SK-MEL-5 (cell line): ENCODE results near the gene POLR3E. TPM values are rescaled to one million over a fixed set of nuclear protein-coding genes. Genes with fewer than 3 reads are reported as not detected.

ENCODE experiments used
- DNase-seq: peaks from one replicate; pipeline ENCODE4 v3.0.0-alpha.2; 2016; ENCODE audit warnings: low read depth, low spot score
- in situ Hi-C: cut with HindIII; loops from 2 replicates; pipeline ENCODE4 v1.10.0; 2016; ENCODE audit warnings: low sequenced_read_pairs, high pct_unique_total_duplicates, low pct_unique_long_range_greater_than_20kb
- total RNA-seq: library from RNA; depleted of rRNA; stranded (reverse); fragments of >200 nt; shearing (Covaris generic); gene quantifications from 2 replicates; pipeline ENCODE4 v1.2.3, GENCODE V29; 2014

Gene POLR3E
- total RNA-seq, 1 experiment from 2014 or later = 39.3 TPM

GRCh38 chr16:22311520-22311919, 14.3 kb downstream of the POLR3E start:
- DNase-seq = no peak
- in situ Hi-C loops = no loop called here

- DNase-seq = no peak
- in situ Hi-C loops = no loop called here
These were observed 15.9 kb downstream of the POLR3E start for GRCh38 chr16:22312897-22313781.

GRCh38 chr16:22313876-22314470, 16.8 kb downstream of the POLR3E start:
- no peak for DNase-seq
- in situ Hi-C loops = no loop called here

GRCh38 chr16:22314661-22315626, 17.7 kb downstream of the POLR3E start:
- no peak for DNase-seq
- in situ Hi-C loops = no loop called here

GRCh38 chr16:22315979-22316378, 18.8 kb downstream of the POLR3E start:
- DNase-seq = no peak
- in situ Hi-C loops = no loop called here

- no peak for DNase-seq
- in situ Hi-C loops = no loop called here
These were observed 19.2 kb downstream of the POLR3E start for GRCh38 chr16:22316411-22316811.

- in situ Hi-C loops = no loop called here
- DNase-seq = no peak
These were observed 19.9 kb downstream of the POLR3E start for GRCh38 chr16:22317001-22317530.

- in situ Hi-C loops = no loop called here
- DNase-seq = no peak
These were observed 20.4 kb downstream of the POLR3E start for GRCh38 chr16:22317625-22318024.

GRCh38 chr16:22318690-22319358, 21.6 kb downstream of the POLR3E start:
- in situ Hi-C loops = no loop called here
- peak; percentile 55 for DNase-seq

GRCh38 chr16:22320572-22321339, 23.5 kb downstream of the POLR3E start:
- DNase-seq = no peak
- in situ Hi-C loops = no loop called here

- in situ Hi-C loops = no loop called here
These were observed 24.3 kb downstream of the POLR3E start for GRCh38 chr16:22321340-22322001.

GRCh38 chr16:22322021-22322471, 24.8 kb downstream of the POLR3E start:
- in situ Hi-C loops = no loop called here
- no peak for DNase-seq

More at GRCh38 chr16:22321340-22322001, 24.3 kb downstream of the POLR3E start:
- DNase-seq = peak; percentile 62

- no peak for DNase-seq
- in situ Hi-C loops = no loop called here
These were observed 25.5 kb downstream of the POLR3E start for GRCh38 chr16:22322741-22323140.

GRCh38 chr16:22323173-22323958, 26.2 kb downstream of the POLR3E start:
- in situ Hi-C loops = no loop called here
- DNase-seq = no peak
